ENCODE measurements around the gene ADAMTS15.

ADAMTS15 gene

GRCh38 chr11:130413405-130414106 lies 34.9 kb upstream of the ADAMTS15 start:
- no peak overlapping the region for H3K27ac Mint-ChIP-seq
- intact Hi-C loops (cut with micrococcal nuclease): no loop called here

DNA sequence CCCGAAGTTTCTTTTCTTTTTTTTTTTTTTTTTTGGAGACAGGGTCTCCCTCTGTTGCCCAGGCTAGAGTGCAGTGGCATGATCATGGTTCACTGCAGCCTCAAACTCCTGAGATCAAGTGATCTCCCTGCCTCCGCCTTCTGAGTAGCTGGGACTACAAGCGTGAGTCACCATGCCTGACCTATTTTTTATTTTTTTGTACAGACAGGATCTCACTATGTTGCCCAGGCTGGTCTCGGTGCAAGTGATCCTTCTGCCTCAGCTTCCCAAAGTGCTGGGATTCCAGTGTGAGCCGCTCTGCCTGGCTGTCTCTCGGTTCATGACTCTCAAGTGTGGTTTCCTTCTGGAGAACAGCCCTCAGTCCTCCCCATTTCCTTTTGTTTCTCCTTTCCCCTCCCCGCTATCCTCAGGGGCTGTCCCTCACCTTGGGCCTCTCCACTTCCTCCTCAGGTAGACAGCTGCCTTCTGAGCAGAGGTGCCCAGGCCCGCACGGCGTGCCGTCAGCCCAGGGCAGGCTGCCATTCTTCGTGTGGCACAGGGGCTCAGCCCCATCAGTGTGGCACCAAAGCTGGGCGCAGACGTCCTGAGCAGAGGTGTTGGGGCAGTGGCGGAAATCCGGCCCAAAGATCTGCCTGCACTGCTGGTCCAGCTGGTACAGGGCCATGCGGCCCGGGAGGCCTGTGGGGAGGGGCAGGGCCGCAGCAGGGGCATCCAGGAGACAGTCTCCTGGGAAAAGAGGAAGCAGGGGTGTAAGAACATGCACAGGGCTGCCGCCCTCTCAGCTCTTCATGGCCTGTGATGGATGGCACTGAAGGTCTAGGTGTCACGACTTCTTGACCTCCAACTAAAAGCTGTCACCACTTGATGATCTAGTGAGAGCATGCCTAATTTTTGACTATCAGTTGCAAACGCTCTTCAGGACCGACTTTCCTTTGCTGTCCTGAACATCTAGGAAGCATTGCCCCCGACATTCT lies 34.1 kb upstream of the ADAMTS15 start:
- Mint-ChIP-seq H3K4me3 (no peak overlapping the region), H3K9me3 (no peaks in the 10 kb centered on the region), H3K27me3 (peaks cover 30% of the 10 kb centered on the region), H3K36me3 (ENCODE audit: low read depth) (no peaks in the 10 kb centered on the region), H3K27ac (no peak overlapping the region), H3K4me1 (ENCODE audit: low read depth) (peaks cover 6% of the 10 kb centered on the region)
- intact Hi-C loops (cut with micrococcal nuclease): no loop called here

More at GRCh38 chr11:130413405-130414106, 34.9 kb upstream of the ADAMTS15 start:
- Mint-ChIP-seq H3K27me3 (peaks cover 30% of the 10 kb centered on the region), H3K4me3 (no peak overlapping the region), H3K9me3 (no peaks in the 10 kb centered on the region), H3K36me3 (ENCODE audit: low read depth) (no peaks in the 10 kb centered on the region), H3K4me1 (ENCODE audit: low read depth) (peaks cover 6% of the 10 kb centered on the region)

DNA sequence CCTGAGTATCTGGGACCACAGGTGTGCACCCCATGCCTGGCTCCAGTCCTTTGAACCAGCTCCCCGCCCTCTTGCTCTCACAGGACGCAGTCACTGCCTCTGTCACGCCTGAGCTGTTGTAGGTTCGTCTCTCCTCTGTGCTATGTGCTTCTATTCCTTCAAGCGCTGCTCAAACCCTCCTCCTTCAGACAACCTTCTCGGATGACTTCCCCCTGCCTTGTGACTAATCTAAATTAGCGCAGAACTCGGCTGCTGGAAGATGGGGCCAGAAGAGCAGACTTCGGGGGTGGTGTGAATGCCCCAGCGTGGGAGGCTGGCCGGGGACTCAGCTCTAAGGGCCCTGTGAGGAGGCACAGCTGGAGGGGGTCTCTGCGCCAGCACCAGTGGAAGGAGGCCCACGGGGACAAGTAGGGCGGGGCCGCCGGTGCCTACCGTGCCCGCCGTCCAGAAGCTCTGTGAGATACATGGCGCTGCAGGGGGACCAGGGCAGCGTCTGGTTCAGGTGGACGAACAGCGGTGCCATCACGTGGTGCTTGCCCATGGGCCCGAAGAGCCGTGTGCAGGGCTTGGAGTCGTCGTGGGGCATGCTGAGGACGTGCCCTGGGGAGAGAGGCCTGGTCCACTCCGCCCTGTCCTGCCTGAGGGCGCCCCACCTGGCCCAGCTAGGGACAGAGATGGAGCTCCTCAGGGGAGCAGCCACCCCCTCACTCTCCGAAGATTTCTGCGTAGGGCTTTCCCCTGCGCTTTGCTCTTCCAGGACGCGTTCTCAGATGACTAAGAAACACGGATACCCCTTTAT lies 32.5 kb upstream of the ADAMTS15 start:
- Mint-ChIP-seq H3K27ac (no peak overlapping the region), H3K36me3 (ENCODE audit: low read depth) (no peaks in the 10 kb centered on the region), H3K27me3 (peaks cover 27% of the 10 kb centered on the region), H3K4me3 (no peak overlapping the region), H3K9me3 (no peaks in the 10 kb centered on the region), H3K4me1 (ENCODE audit: low read depth) (peaks cover 12% of the 10 kb centered on the region)
- intact Hi-C loops (cut with micrococcal nuclease): no loop called here

DNA sequence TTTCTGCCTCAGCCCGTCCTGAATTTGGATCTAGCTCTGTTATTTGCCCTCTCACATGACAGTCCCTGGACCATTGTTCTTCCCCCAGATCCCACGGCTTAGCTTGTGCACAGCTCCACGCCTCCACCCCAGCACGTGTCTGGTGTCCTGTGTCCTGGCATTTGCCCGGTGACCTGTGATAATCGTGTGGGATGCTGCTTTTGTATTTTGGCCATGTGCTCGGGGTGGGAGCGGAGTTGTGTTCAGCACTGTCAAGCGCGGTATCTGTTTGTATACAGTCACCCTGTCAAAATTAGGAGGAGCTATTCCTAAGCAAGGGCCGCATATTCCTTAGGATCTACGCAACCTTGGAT lies 31.9 kb upstream of the ADAMTS15 start:
- Mint-ChIP-seq H3K9me3 (no peaks in the 10 kb centered on the region), H3K36me3 (ENCODE audit: low read depth) (no peaks in the 10 kb centered on the region), H3K4me1 (ENCODE audit: low read depth) (peaks cover 16% of the 10 kb centered on the region), H3K27ac (no peak overlapping the region), H3K27me3 (peaks cover 32% of the 10 kb centered on the region), H3K4me3 (no peak overlapping the region)
- intact Hi-C loops (cut with micrococcal nuclease): no loop called here

GRCh38 chr11:130416906-130417305 lies 31.5 kb upstream of the ADAMTS15 start:
- no peaks in the 10 kb centered on the region for H3K9me3 Mint-ChIP-seq
- H3K27me3 Mint-ChIP-seq: peaks cover 36% of the 10 kb centered on the region
- H3K4me1 Mint-ChIP-seq (ENCODE audit: low read depth): peaks cover 16% of the 10 kb centered on the region
- H3K4me3 Mint-ChIP-seq: no peak overlapping the region
- H3K27ac Mint-ChIP-seq: no peak overlapping the region
- intact Hi-C loops (cut with micrococcal nuclease): no loop called here
- no peaks in the 10 kb centered on the region for H3K36me3 Mint-ChIP-seq (ENCODE audit: low read depth)

- intact Hi-C loops (cut with micrococcal nuclease): no loop called here
- Mint-ChIP-seq H3K4me3 (no peak overlapping the region), H3K9me3 (no peaks in the 10 kb centered on the region), H3K27ac (no peak overlapping the region), H3K27me3 (peaks cover 40% of the 10 kb centered on the region), H3K4me1 (ENCODE audit: low read depth) (peaks cover 16% of the 10 kb centered on the region), H3K36me3 (ENCODE audit: low read depth) (no peaks in the 10 kb centered on the region)
These were observed 30.2 kb upstream of the ADAMTS15 start for GRCh38 chr11:130418210-130418609.

- Mint-ChIP-seq H3K4me1 (ENCODE audit: low read depth) (peaks cover 16% of the 10 kb centered on the region), H3K27me3 (peaks cover 39% of the 10 kb centered on the region), H3K36me3 (ENCODE audit: low read depth) (no peaks in the 10 kb centered on the region), H3K27ac (no peak overlapping the region), H3K9me3 (no peaks in the 10 kb centered on the region), H3K4me3 (no peak overlapping the region)
- intact Hi-C loops (cut with micrococcal nuclease): no loop called here
These were observed 29.7 kb upstream of the ADAMTS15 start for GRCh38 chr11:130418756-130419155.

DNA sequence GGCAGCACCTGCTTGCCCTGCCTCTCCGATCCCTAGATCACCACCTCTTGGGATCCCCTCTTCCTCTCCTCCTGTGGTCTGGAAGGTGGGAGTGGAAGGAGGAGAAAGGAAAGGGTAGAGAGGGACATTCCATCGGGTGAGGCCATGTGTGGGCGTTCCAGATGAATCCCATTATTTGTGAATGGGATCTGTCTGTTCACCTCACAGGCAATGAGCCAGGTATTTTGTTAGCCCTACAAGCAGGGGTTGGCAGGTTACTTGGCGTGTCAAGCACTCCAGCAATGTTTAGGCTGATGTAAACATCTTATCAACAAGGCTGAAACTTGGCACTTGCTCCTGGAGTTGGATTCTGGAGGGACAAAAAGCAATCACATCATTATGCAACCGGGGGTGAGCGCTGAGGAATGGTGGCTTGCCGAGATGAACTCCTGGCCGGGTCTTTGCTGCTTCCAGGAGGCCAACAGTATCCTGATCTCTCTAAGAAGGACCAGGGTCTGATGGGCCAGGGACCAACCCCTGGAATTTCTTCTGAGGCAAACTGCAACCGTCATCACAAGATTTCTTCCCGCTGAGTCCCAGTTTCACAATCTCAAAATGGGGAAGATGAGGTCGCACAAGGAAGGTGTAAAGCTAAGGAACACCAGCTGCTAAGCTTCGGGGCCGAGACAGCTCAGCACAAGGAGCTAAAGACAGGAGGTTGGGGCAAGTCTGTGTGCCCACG lies 27.8 kb upstream of the ADAMTS15 start:
- no peak overlapping the region for H3K4me3 Mint-ChIP-seq
- no peak overlapping the region for H3K27ac Mint-ChIP-seq
- no peaks in the 10 kb centered on the region for H3K36me3 Mint-ChIP-seq (ENCODE audit: low read depth)
- H3K27me3 Mint-ChIP-seq: peaks cover 44% of the 10 kb centered on the region
- intact Hi-C loops (cut with micrococcal nuclease): no loop called here
- H3K4me1 Mint-ChIP-seq (ENCODE audit: low read depth): peaks cover 10% of the 10 kb centered on the region
- H3K9me3 Mint-ChIP-seq: no peaks in the 10 kb centered on the region

DNA sequence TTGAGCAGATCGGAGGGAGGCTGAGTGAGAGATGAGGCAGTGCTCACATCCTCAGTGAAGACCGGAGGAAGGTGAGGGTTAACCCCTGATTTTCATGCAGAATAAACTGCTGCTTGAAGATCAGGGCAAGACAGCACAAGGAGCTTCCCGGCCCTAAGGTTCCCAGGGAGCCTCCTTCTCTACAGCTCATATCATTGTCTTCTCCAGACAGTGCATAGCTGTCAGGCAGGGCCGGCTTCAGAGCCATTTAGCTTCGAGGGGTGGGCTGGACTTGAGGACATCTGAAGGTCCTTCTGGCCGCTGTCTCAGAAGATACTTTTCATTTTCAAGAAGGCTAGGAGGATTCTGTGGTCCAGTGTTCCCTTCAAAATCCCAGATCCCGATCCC lies 27.3 kb upstream of the ADAMTS15 start:
- no peaks in the 10 kb centered on the region for H3K9me3 Mint-ChIP-seq
- H3K27ac Mint-ChIP-seq: no peak overlapping the region
- peaks cover 10% of the 10 kb centered on the region for H3K4me1 Mint-ChIP-seq (ENCODE audit: low read depth)
- H3K36me3 Mint-ChIP-seq (ENCODE audit: low read depth): no peaks in the 10 kb centered on the region
- peaks cover 46% of the 10 kb centered on the region for H3K27me3 Mint-ChIP-seq
- intact Hi-C loops (cut with micrococcal nuclease): no loop called here
- no peak overlapping the region for H3K4me3 Mint-ChIP-seq

DNA sequence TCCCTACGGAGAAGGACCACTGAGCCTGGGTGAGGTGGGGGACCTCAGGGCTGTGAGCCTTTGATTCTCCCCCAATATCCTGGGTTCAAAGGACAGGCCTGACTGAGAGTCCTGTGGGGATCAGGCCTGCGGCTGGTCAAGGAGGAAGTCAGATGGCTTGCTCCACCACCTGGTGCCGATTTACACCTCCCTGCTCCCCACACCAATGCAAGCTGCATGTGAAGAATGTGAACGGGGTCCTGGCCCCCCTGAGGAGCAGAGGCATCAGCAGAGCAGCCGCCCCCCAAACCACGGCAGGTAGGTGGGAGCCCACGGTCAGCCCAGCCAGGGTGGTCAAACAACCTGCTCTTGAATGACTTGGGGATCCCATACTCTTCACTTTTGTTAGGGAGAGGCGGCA lies 26.7 kb upstream of the ADAMTS15 start:
- no peak overlapping the region for H3K27ac Mint-ChIP-seq
- no peak overlapping the region for H3K4me3 Mint-ChIP-seq
- H3K4me1 Mint-ChIP-seq (ENCODE audit: low read depth): peaks cover 10% of the 10 kb centered on the region
- intact Hi-C loops (cut with micrococcal nuclease): no loop called here
- H3K27me3 Mint-ChIP-seq: peaks cover 48% of the 10 kb centered on the region
- H3K36me3 Mint-ChIP-seq (ENCODE audit: low read depth): no peaks in the 10 kb centered on the region
- H3K9me3 Mint-ChIP-seq: no peaks in the 10 kb centered on the region

- Mint-ChIP-seq H3K4me1 (ENCODE audit: low read depth) (peaks cover 15% of the 10 kb centered on the region), H3K9me3 (no peaks in the 10 kb centered on the region), H3K4me3 (no peak overlapping the region), H3K27ac (no peak overlapping the region), H3K27me3 (peaks cover 55% of the 10 kb centered on the region), H3K36me3 (ENCODE audit: low read depth) (no peaks in the 10 kb centered on the region)
- intact Hi-C loops (cut with micrococcal nuclease): no loop called here
These were observed 26.0 kb upstream of the ADAMTS15 start for GRCh38 chr11:130422251-130422995.

- Mint-ChIP-seq H3K27ac (no peak overlapping the region), H3K27me3 (peaks cover 63% of the 10 kb centered on the region), H3K4me1 (ENCODE audit: low read depth) (peaks cover 17% of the 10 kb centered on the region), H3K4me3 (no peak overlapping the region), H3K36me3 (ENCODE audit: low read depth) (no peaks in the 10 kb centered on the region), H3K9me3 (no peaks in the 10 kb centered on the region)
- intact Hi-C loops (cut with micrococcal nuclease): no loop called here
These were observed 24.8 kb upstream of the ADAMTS15 start for GRCh38 chr11:130423541-130424142.

Measured in dendritic cell treated with granulocyte-macrophage colony-stimulating factor and Interleukin-4, amounts not matched to agents 40 ng/mL and 50 ng/mL, for 4 days (primary cell).